Thymus (tissue), 11 donors: ENCODE data around the gene ZNF771. TPM values are rescaled to one million over a fixed set of nuclear protein-coding genes. Genes with fewer than 3 reads are reported as not detected.

Source experiments
- DNase-seq, 9 donors: peaks; one replicate each; pipeline ENCODE4 v3.0.0-alpha.2; 2013; ENCODE audit warnings: low spot score in 9 of 9, low read depth in 6 of 9, missing footprints in 1 of 9
- H3K27ac ChIP-seq, 2 donors: one replicate each; pipeline ENCODE4 v1.5.1; 2013; ENCODE audit warnings: control low read depth in 1 of 2, low read depth in 1 of 2, low read length in 1 of 2, mild to moderate bottlenecking in 1 of 2, moderate library complexity in 1 of 2
- H3K27me3 ChIP-seq, 2 donors: one replicate each; pipeline ENCODE4 v1.5.1; 2013; ENCODE audit warnings: low read length in 1 of 2; ENCODE audit not compliant: control insufficient read depth in 2 of 2, insufficient read depth in 1 of 2
- H3K36me3 ChIP-seq, 2 donors: one replicate each; pipeline ENCODE4 v1.5.1; 2013; ENCODE audit warnings: low read length in 1 of 2, mild to moderate bottlenecking in 1 of 2, moderate library complexity in 1 of 2; ENCODE audit not compliant: control insufficient read depth in 2 of 2, insufficient read depth in 2 of 2
- H3K4me1 ChIP-seq, 2 donors: one replicate each; pipeline ENCODE4 v1.5.1; 2013; ENCODE audit warnings: low read length in 2 of 2; ENCODE audit not compliant: control insufficient read depth in 2 of 2, insufficient read depth in 2 of 2
- H3K4me3 ChIP-seq, 2 donors: one replicate each; pipeline ENCODE4 v1.5.1; 2013; ENCODE audit warnings: low read length in 2 of 2, control low read depth in 1 of 2, mild to moderate bottlenecking in 1 of 2
- H3K9me3 ChIP-seq, 2 donors: one replicate each; pipeline ENCODE4 v1.5.1; 2013; ENCODE audit warnings: low read length in 1 of 2, mild to moderate bottlenecking in 1 of 2; ENCODE audit not compliant: control insufficient read depth in 2 of 2, insufficient read depth in 1 of 2
- WGBS: extraction: QIAGEN DNeasy Blood & Tissue Kit; methylation state at CpG from one replicate; pipeline ENCODE4 v1.1.7; 2013; 5-methylcytosine and 5-hydroxymethylcytosine counted together
- polyA plus RNA-seq: library from polyadenylated mRNA; stranded (reverse); fragments of 200-250 nt; gene quantifications from one replicate; pipeline ENCODE4 v1.2.3, GENCODE V29; 2013
- total RNA-seq: library from RNA; stranded (reverse); fragments of 120-200 nt; gene quantifications from one replicate; pipeline ENCODE4 v1.2.4, GENCODE V29; 2013
- donor health status: healthy.

The ZNF771 gene
- total and polyA plus RNA-seq, 2 donors = 3.7 to 4.1 TPM

GRCh38 chr16:30416624-30417528, 9.5 kb downstream of the ZNF771 start:
- Histone ChIP-seq H3K27ac (peak overlapping the region in 1 of 2 donors; percentile 87), H3K4me3 (peak overlapping the region; percentile 53 to 63), H3K9me3 (no peaks in the 10 kb centered on the region), H3K27me3 (no peaks in the 10 kb centered on the region), H3K4me1 (peaks cover 6 to 11% of the 10 kb centered on the region in 2 donors), H3K36me3 (peaks cover 12 to 20% of the 10 kb centered on the region in 2 donors)
- no peak for DNase-seq
- WGBS = 79% methylated on average over 18 of the region's 18 CpGs

- under 1% methylated on average over 140 of the region's 140 CpGs for WGBS
- peak; percentile 81 to 96 (median 89) for DNase-seq
- H3K4me1 ChIP-seq = peaks cover 6 to 11% of the 10 kb centered on the region in 2 donors
- H3K9me3 ChIP-seq = no peaks in the 10 kb centered on the region
- H3K27ac ChIP-seq = peak overlapping the region; percentile 72 to 87
- peaks cover 16 to 23% of the 10 kb centered on the region in 2 donors for H3K36me3 ChIP-seq
- H3K4me3 ChIP-seq = peak overlapping the region; percentile 53 to 63
- no peaks in the 10 kb centered on the region for H3K27me3 ChIP-seq
Measured at GRCh38 chr16:30417529-30418349, 10.3 kb downstream of the ZNF771 start.

GRCh38 chr16:30418350-30419181, 11.2 kb downstream of the ZNF771 start:
- Histone ChIP-seq H3K27me3 (no peaks in the 10 kb centered on the region), H3K9me3 (no peaks in the 10 kb centered on the region), H3K4me3 (peak overlapping the region; percentile 53 to 63), H3K27ac (peak overlapping the region; percentile 72 to 87), H3K4me1 (peaks cover 6 to 11% of the 10 kb centered on the region in 2 donors), H3K36me3 (peaks cover 20 to 23% of the 10 kb centered on the region in 2 donors)
- WGBS = 76% methylated on average over 31 of the region's 31 CpGs
- no peak for DNase-seq

- Histone ChIP-seq H3K27ac (no peak overlapping the region), H3K4me1 (peaks cover 6 to 11% of the 10 kb centered on the region in 2 donors), H3K27me3 (no peaks in the 10 kb centered on the region), H3K4me3 (no peak overlapping the region), H3K9me3 (no peaks in the 10 kb centered on the region), H3K36me3 (peaks cover 30 to 40% of the 10 kb centered on the region in 2 donors)
- DNase-seq = no peak
- 89% methylated on average over 5 of the region's 5 CpGs for WGBS
Measured at GRCh38 chr16:30421010-30421409, 13.6 kb downstream of the ZNF771 start.

GRCh38 chr16:30428055-30428454, 20.6 kb downstream of the ZNF771 start:
- H3K27me3 ChIP-seq = no peaks in the 10 kb centered on the region
- H3K36me3 ChIP-seq = peaks cover 13 to 34% of the 10 kb centered on the region in 2 donors
- H3K4me1 ChIP-seq = peaks cover 6 to 22% of the 10 kb centered on the region in 2 donors
- H3K9me3 ChIP-seq = no peaks in the 10 kb centered on the region
- no peak overlapping the region for H3K27ac ChIP-seq
- 98% methylated on average over 4 of the region's 4 CpGs for WGBS
- H3K4me3 ChIP-seq = no peak overlapping the region
- no peak for DNase-seq

GRCh38 chr16:30429418-30429677, 21.9 kb downstream of the ZNF771 start:
- peak overlapping the region; percentile 67 to 74 for H3K27ac ChIP-seq

GRCh38 chr16:30429678-30430427, 22.4 kb downstream of the ZNF771 start, which contains the start of gene DCTPP1:
Gene DCTPP1 (minus strand): TSS chr16:30430030. CDS start chr16:30429980, 50 bp downstream.
- peak within 1 kb of the TSS; percentile 74 to 82 for H3K27ac ChIP-seq
- WGBS = under 1% methylated on average over 49 of the region's 49 CpGs

More at GRCh38 chr16:30429418-30429677, 21.9 kb downstream of the ZNF771 start:
- peaks cover 9 to 29% of the 10 kb centered on the region in 2 donors for H3K4me1 ChIP-seq
- H3K27me3 ChIP-seq = no peaks in the 10 kb centered on the region
- 2% methylated on average over 11 of the region's 11 CpGs for WGBS
- peak overlapping the region; percentile 65 to 92 for H3K4me3 ChIP-seq
- no peak for DNase-seq
- peaks cover 4 to 22% of the 10 kb centered on the region in 2 donors for H3K36me3 ChIP-seq
- no peaks in the 10 kb centered on the region for H3K9me3 ChIP-seq

GRCh38 chr16:30430428-30430970, 23.1 kb downstream of the ZNF771 start:
- Histone ChIP-seq H3K9me3 (no peaks in the 10 kb centered on the region), H3K36me3 (peaks cover 0 to 16% of the 10 kb centered on the region in 2 donors), H3K27ac (peak overlapping the region; percentile 72 to 82), H3K4me3 (peak overlapping the region; percentile 8 to 92), H3K27me3 (no peaks in the 10 kb centered on the region), H3K4me1 (peaks cover 9 to 30% of the 10 kb centered on the region in 2 donors)
- DNase-seq = no peak
- 67% methylated on average over 19 of the region's 19 CpGs for WGBS

More at GRCh38 chr16:30429678-30430427, 22.4 kb downstream of the ZNF771 start, which contains the start of gene DCTPP1:
- no peaks in the 10 kb centered on the region for H3K9me3 ChIP-seq
- peaks cover 9 to 30% of the 10 kb centered on the region in 2 donors for H3K4me1 ChIP-seq
- peak; percentile 97 to 99 (median 99) for DNase-seq
- no peaks in the 10 kb centered on the region for H3K27me3 ChIP-seq
- peak within 1 kb of the TSS; percentile 65 to 92 for H3K4me3 ChIP-seq
- H3K36me3 ChIP-seq = peaks cover 0 to 18% of the 10 kb centered on the region in 2 donors
